ACHN (cell line): ENCODE results near the gene PTMA.
"Not testable (repeated sequence)": the region's sequence is repeated elsewhere in the genome, so short reads cannot be mapped to it uniquely, and the experiment has no call there.

ENCODE experiments used
- DNase-seq: peaks from one replicate; pipeline ENCODE4 v3.0.0-alpha.2; 2015
- in situ Hi-C: cut with HindIII; loops from 2 replicates; pipeline ENCODE4 v1.10.0; 2017; ENCODE audit warnings: low sequenced_read_pairs, low pct_ligation_motif_present, low pct_unique_long_range_greater_than_20kb

Gene PTMA

DNA sequence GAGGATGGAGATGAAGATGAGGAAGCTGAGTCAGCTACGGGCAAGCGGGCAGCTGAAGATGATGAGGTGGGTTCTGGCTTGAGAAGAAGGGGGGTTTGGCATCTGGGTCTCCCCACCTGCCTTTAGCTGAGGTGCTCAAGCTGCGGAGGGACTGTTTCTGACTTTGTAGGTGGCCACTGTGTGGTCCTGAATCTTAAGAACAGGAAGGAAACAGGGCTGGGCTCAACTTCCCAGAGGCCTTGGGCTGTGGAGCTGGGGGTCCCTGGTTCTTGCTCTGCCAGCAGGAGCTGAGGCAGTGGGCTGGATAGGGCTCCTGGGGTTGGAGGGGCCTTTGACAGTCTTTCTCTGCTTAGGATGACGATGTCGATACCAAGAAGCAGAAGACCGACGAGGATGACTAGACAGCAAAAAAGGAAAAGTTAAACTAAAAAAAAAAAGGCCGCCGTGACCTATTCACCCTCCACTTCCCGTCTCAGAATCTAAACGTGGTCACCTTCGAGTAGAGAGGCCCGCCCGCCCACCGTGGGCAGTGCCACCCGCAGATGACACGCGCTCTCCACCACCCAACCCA lies 4.2 kb downstream of the PTMA start:
- in situ Hi-C loops: not testable (repeated sequence)

DNA sequence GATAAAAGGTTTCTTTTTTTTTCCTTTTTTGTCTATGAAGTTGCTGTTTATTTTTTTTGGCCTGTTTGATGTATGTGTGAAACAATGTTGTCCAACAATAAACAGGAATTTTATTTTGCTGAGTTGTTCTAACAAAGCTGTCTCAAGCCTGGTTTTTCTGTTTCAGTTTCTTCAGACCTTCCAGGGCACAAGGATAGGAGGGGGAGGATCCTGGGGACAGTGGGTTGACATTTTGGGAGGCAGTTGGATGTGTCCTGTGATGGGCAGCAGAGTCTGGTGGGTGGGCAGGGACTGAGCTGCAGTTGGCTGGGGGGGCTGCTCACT lies 5.0 kb downstream of the PTMA start:
- peak; percentile 14 for DNase-seq
- in situ Hi-C loops: not testable (repeated sequence)

More for the DNA sequence above, 4.2 kb downstream of the PTMA start:
- DNase-seq: not testable (repeated sequence)

- peak; percentile 93 for DNase-seq
- in situ Hi-C loops: no loop called here
Observed at GRCh38 chr2:231713730-231714638, 5.7 kb downstream of the PTMA start.

GRCh38 chr2:231714639-231715498 lies 6.5 kb downstream of the PTMA start:
- in situ Hi-C loops: no loop called here
- DNase-seq: peak; percentile 66

- DNase-seq: no peak
- in situ Hi-C loops: no loop called here
Observed at GRCh38 chr2:231715499-231715837, 7.1 kb downstream of the PTMA start.

DNA sequence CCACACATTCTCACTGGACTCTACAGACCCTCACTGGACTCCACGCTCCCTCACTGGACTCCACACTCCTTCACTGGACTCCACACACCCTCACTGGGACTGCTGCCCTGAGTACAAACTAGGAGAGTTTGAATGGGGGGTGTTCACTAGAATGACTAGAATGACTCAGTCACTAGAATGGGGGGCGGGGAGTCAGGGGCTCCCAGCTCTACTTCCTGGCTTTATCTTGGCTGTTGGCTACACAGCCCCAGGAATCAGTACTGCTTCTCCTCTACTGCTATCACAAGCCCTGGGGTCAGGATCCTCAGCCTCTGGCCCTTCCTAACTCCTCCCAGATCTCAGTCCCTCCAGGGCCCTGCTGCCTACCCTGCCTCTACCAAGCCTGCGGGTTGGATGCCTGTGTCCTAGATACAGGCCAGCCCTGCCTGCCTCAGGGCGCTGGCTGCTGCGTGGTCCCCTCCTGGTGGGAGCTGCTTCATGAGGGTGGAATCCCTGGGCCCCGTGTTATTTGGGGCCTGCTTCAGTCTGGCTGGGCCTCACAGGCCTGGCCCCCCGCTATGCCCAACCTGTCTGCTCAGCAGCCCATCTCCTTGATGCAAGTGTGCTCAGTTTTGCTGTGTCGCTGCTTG lies 7.8 kb downstream of the PTMA start:
- in situ Hi-C loops: no loop called here
- no peak for DNase-seq

DNA sequence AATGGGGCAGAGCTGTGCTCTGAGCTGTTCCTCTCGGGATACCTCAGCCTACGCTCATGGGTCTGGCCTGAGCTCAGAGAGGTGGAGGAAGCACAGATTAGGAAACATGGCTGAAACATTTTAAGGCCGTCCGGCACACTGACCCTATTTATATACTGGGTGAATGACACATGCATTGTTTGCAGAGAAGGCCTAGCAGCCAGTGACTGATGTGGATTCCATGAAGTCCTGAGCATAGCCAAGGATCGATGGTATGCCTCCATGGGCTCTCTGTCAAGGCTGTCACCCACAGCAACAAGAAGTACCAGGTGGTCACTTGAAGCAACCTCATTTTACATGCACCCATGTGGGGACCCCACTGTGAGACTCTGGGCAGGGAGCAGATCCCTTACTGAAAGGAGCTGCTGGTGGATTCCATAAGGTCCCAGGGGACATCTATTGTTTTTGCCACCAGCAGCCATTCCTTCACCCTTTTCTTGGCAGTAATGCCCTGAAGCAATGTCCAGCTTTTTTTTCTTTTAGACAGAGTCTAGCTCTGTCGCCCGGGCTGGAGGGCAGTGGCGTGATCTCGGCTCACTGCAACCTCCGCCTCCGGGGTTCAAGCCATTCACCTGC lies 8.4 kb downstream of the PTMA start:
- in situ Hi-C loops: no loop called here
- DNase-seq: no peak

- DNase-seq: peak; percentile 69
- in situ Hi-C loops: no loop called here
Observed at GRCh38 chr2:231717281-231718171, 9.2 kb downstream of the PTMA start.

DNA sequence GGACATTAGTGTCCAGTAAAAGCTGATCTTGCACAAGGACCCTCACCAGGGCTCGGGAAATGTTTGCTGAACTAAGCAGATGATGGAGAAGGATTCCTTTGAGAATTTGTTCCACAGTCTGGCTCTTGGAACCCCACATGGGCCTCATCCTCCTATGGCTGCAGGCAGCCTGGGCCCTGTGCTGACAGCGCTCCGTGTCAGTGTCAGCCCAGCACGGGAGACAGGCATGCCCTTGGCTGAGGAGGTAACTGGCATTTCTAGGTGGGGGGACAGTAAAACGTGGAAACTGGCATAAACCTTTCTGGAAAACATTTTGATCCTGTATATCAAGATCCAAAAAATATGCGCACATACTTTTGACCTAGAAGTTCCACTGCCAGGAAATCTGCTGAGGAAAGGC lies 10.5 kb downstream of the PTMA start:
- DNase-seq: no peak
- in situ Hi-C loops: no loop called here

GRCh38 chr2:231720292-231720986 lies 12.1 kb downstream of the PTMA start:
- in situ Hi-C loops: no loop called here

DNA sequence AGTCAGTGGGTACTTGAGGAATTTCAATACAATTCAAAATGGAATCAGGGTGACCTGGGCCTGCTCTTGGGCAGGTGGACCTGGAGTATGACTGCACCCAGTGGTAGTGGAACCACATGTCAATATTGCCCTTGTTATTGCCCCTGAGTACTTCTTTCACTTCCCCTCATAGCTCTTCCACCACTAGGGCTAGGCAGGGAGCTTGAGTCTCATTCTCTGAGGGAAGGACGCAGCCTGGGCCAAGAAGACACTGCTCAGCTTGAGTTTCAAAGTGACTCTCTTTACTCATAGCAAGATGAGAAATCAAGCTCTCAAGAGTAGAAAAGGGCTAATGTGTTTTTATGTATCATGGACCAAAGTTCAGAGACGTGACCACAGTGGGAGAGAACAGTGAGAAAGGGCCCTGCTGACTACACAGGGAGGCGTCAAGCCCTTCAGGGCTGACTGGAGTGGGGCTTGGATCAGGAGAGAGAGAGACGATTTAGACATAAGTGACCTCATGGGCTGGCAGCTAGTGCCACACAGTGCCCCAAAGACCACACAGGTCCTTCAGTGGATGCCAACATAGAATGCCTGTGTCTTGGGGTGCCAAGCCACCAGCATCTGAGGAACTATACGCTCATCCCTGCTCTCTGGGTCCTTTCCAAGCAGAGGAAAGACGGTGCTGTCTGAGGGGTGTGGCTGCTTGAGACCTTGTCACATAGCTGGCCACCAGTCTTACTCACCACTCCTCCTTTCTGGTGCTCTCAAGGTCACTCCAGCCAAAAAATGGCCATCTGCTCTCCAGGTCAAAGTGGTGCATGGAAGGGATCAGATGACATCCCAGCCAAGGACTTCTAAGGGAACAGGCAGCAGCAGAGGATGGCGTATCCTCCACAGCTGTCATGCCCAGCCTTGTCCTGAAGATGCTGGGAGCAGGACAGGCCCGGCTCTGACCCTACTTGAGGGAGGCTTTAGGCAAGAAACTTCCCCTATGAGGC lies 13.0 kb downstream of the PTMA start:
- in situ Hi-C loops: no loop called here
- DNase-seq: no peak

More at GRCh38 chr2:231720292-231720986, 12.1 kb downstream of the PTMA start:
- DNase-seq: no peak

DNA sequence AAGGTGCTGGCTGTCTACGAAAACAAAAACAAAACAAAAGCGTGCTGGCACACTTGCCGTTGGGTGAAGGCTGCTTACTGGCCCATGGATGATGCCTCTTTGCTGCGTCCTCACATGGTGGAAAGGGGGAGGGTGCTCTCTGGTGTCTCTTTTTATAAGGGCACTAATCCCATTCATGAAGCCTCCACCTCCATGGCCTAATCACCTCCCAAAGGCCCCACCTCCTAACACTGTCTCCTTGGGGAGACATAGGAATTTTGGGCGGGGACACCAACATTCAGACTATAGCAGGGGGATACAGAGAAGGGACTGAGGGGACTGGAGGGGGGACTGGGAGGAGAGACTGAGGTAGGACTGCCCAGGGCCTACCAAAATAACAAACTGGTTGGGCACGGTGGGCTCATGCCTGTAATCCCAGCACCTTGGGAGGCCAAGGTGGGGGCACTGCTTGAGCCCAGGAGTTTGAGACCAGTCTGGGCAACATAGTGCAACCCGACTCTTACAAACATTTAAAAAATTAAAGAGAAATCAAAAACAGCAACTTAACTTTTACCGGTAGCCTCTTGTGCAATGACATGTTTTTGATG lies 14.5 kb downstream of the PTMA start:
- no peak for DNase-seq
- in situ Hi-C loops: no loop called here

- no peak for DNase-seq
Observed at GRCh38 chr2:231725476-231725875, 17.2 kb downstream of the PTMA start.

DNA sequence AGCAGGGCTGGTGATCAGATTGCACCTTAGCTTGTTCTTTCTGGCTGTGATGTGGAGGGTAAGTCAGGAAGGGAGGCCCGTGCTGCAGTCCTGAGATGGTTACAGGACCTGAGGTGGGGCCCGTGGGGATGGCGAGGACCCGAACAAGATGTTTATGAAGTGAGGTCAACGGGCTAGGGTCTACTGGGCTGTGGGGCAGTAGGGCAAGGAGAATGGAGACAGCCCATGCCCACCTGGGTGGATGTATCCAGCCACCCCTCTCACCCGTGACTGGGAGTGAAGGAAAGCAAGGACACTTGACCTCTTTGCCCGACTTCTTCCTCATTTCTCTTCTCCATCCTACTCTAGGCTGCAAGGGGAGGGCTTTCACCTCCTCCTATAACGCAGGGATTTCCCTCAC lies 18.0 kb downstream of the PTMA start:
- DNase-seq: no peak
- in situ Hi-C loops: no loop called here

More at GRCh38 chr2:231725476-231725875, 17.2 kb downstream of the PTMA start:
- in situ Hi-C loops: no loop called here

- in situ Hi-C loops: no loop called here
- DNase-seq: no peak
Observed at GRCh38 chr2:231727621-231728020, 19.3 kb downstream of the PTMA start.

DNA sequence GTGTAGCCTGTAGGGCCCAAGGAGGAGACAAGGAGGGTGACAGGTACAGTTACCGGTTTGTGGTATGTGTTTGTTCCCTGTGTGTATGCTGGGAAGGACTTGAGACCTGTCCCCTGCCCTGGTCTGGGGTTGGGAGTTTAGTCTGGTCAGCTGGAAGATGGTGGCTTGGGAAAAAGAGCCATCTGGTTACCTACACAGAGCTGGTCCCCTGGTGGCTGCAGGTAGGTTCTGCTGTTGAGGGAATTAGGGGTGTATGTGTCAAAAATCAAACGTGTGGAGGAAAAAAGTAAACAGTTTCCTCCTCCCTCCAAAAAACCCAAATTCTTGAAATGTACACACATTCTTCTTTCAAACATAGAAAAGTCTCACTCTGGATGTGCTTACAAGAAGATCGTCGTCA lies 24.3 kb downstream of the PTMA start:
- in situ Hi-C loops: no loop called here
- DNase-seq: no peak
